Measurements from ENCODE around the gene UXS1.

GRCh38 chr2:106078096-106078495, 116.0 kb downstream of the UXS1 start:
- TF ChIP-seq CTCF (IDR thresholded peaks at IDR 0.05) (no peak), POLR2A (IDR thresholded peaks at IDR 0.05) (no peak)
